Osteocyte (in vitro differentiated cells): Measurements from ENCODE around the gene PRMT1. TPM values are rescaled to one million over a fixed set of nuclear protein-coding genes. Genes with fewer than 3 reads are reported as not detected.

Experiments used
- DNase-seq: peaks from one replicate; pipeline ENCODE4 v3.0.0; 2021; ENCODE audit warnings: mixed read lengths; ENCODE audit not compliant: unreplicated experiment; ENCODE audit errors: extremely low spot score
- H3K27ac Mint-ChIP-seq: one replicate; pipeline ENCODE4 v1.8.0; 2021; ENCODE audit warnings: mild to moderate bottlenecking, mixed read lengths; ENCODE audit not compliant: unreplicated experiment
- H3K27me3 Mint-ChIP-seq: one replicate; pipeline ENCODE4 v1.8.0; 2021; ENCODE audit warnings: mixed read lengths; ENCODE audit not compliant: unreplicated experiment
- H3K36me3 Mint-ChIP-seq: one replicate; pipeline ENCODE4 v1.8.0; 2021; ENCODE audit warnings: mixed read lengths; ENCODE audit not compliant: unreplicated experiment
- H3K4me1 Mint-ChIP-seq: one replicate; pipeline ENCODE4 v1.8.0; 2021; ENCODE audit warnings: mixed read lengths; ENCODE audit not compliant: unreplicated experiment
- H3K4me3 Mint-ChIP-seq: one replicate; pipeline ENCODE4 v1.8.0; 2021; ENCODE audit warnings: mild to moderate bottlenecking, moderate library complexity, mixed read lengths; ENCODE audit not compliant: unreplicated experiment
- H3K9me3 Mint-ChIP-seq: one replicate; pipeline ENCODE4 v1.8.0; 2021; ENCODE audit warnings: mixed read lengths; ENCODE audit not compliant: unreplicated experiment
- CTCF ChIP-seq: fragments of 200-600 bp; sonication (generic); IDR thresholded peaks from 2 replicates; pipeline ENCODE4 v1.5.0; 2021; ENCODE audit warnings: antibody characterized with exemption, mild to moderate bottlenecking, moderate library complexity
- total RNA-seq: library from RNA; stranded (reverse); gene quantifications from 2 replicates; pipeline ENCODE4 v1.2.1, GENCODE V29; 2021

The PRMT1 gene
- total RNA-seq, 1 donor from 2014 or later, result 126 TPM

GRCh38 chr19:49687566-49688316, 10.7 kb downstream of the PRMT1 start:
- Mint-ChIP-seq H3K36me3 (peaks cover 16% of the 10 kb centered on the region), H3K4me1 (peaks cover 30% of the 10 kb centered on the region), H3K9me3 (no peaks in the 10 kb centered on the region), H3K27ac (no peak overlapping the region), H3K27me3 (no peaks in the 10 kb centered on the region), H3K4me3 (no peak overlapping the region)
- DNase-seq, result no peak
- no peak for TF ChIP-seq CTCF

- Mint-ChIP-seq H3K27ac (no peak overlapping the region), H3K4me1 (peaks cover 30% of the 10 kb centered on the region), H3K27me3 (no peaks in the 10 kb centered on the region), H3K36me3 (peaks cover 16% of the 10 kb centered on the region), H3K4me3 (no peak overlapping the region), H3K9me3 (no peaks in the 10 kb centered on the region)
- TF ChIP-seq CTCF, result no peak
- DNase-seq, result no peak
Observed at GRCh38 chr19:49688531-49689132, 11.6 kb downstream of the PRMT1 start.

- peak within 1 kb of the TSS; percentile 85 for H3K27ac Mint-ChIP-seq
- H3K4me3 Mint-ChIP-seq, result peak within 1 kb of the TSS; percentile 89
- DNase-seq, result no peak
- H3K9me3 Mint-ChIP-seq, result no peaks in the 10 kb centered on the region
- peaks cover 30% of the 10 kb centered on the region for H3K4me1 Mint-ChIP-seq
- peaks cover 15% of the 10 kb centered on the region for H3K36me3 Mint-ChIP-seq
- no peaks in the 10 kb centered on the region for H3K27me3 Mint-ChIP-seq
- peak; percentile 38 for TF ChIP-seq CTCF
Observed at GRCh38 chr19:49689133-49690078, 12.3 kb downstream of the PRMT1 start, which contains the start of gene ADM5. Gene ADM5, plus strand, starts transcription at chr19:49689594. Its CDS starts 244 bp downstream, at chr19:49689838.

- H3K27ac Mint-ChIP-seq, result peak overlapping the region; percentile 85
- no peak for DNase-seq
- H3K4me3 Mint-ChIP-seq, result peak overlapping the region; percentile 89
- peaks cover 13% of the 10 kb centered on the region for H3K36me3 Mint-ChIP-seq
- no peak for TF ChIP-seq CTCF
- peaks cover 30% of the 10 kb centered on the region for H3K4me1 Mint-ChIP-seq
- no peaks in the 10 kb centered on the region for H3K9me3 Mint-ChIP-seq
- H3K27me3 Mint-ChIP-seq, result no peaks in the 10 kb centered on the region
Observed at GRCh38 chr19:49690079-49690655, 13.1 kb downstream of the PRMT1 start.
